Hair follicular keratinocyte (primary cell): ENCODE results near the gene ALPL. TPM values are rescaled to one million over a fixed set of nuclear protein-coding genes. Genes with fewer than 3 reads are reported as not detected.

Experiments used
- total RNA-seq: library from RNA; depleted of rRNA; stranded (reverse); fragments of >200 nt; gene quantifications from 2 replicates; pipeline ENCODE4 v1.2.3, GENCODE V29; 2015

ALPL gene
- not detected in 2 replicates for total RNA-seq

DNA sequence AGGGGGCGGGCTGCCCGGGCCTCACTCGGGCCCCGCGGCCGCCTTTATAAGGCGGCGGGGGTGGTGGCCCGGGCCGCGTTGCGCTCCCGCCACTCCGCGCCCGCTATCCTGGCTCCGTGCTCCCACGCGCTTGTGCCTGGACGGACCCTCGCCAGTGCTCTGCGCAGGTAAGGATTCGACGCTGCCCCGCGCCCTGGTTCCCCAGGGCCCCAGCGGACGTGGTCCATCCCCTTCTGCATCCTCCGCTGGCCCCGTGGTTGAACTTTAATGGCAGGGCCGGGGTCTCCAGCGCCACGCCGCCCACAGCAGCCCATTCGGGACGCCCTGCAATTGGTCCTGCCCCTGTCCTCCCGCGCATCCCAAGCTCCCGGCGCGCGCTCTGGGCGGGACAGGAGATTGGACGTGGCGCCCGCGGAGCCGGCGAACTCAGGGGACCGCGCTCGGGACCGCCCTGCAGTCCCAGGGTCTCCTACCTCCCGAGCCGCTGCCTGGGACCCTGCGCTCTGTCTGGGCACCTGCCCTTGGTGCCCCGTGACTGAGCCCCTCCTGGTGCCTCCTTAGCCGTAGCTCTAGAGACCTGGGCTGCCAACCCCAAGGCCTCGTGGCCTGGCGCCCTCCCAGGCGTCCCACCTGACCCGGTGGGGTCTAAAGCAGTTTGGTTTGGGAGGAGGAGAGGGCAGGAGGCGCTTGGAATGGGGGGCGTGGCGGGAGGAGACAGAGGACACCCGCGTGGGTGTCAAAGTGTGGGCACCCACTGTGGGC lies at the start of gene ALPL:
TSS of gene ALPL (plus strand) at position 73 of the 762 bp plus-strand sequence. CDS start 44,659 bp downstream, outside the sequence.

Other genes starting within 250 kb of the ALPL start
- gene ECE1, start 219.0 kb upstream of the ALPL start, total RNA-seq = 48.0 and 77.9 TPM in 2 replicates
- 13.8 and 15.0 TPM in 2 replicates for gene NBPF3, start 69.3 kb upstream of the ALPL start, total RNA-seq
- 0.23 and 0.95 TPM in 2 replicates for gene RAP1GAP, start 159.9 kb downstream of the ALPL start, total RNA-seq